Testis (tissue), 3 donors: ENCODE measurements around the gene NPR2. TPM values are rescaled to one million over a fixed set of nuclear protein-coding genes. Genes with fewer than 3 reads are reported as not detected.

Experiments used
- DNase-seq: peaks from one replicate; pipeline ENCODE4 v3.0.0-alpha.2; 2019
- H3K27ac ChIP-seq, 2 donors: fragments of 200-600 bp; sonication (generic); one replicate each; pipeline ENCODE4 v1.5.1; 2019
- H3K27me3 ChIP-seq: fragments of 200-600 bp; sonication (generic); one replicate; pipeline ENCODE4 v1.5.1; 2019
- H3K36me3 ChIP-seq: fragments of 200-600 bp; sonication (generic); one replicate; pipeline ENCODE4 v1.5.1; 2017; ENCODE audit warnings: low read depth; ENCODE audit errors: missing control alignments
- H3K4me1 ChIP-seq: fragments of 200-600 bp; sonication (generic); one replicate; pipeline ENCODE4 v1.5.1; 2019
- H3K4me3 ChIP-seq, 2 donors: fragments of 200-600 bp; sonication (generic); one replicate each; pipeline ENCODE4 v1.5.1; 2017 to 2019
- H3K9me3 ChIP-seq: fragments of 200-600 bp; sonication (generic); one replicate; pipeline ENCODE4 v1.5.1; 2017
- CTCF ChIP-seq, 3 experiments: fragments of 450-650 bp in 2 of 3; fragments of 200-600 bp in 1 of 3; sonication (generic) in 1 of 3; IDR thresholded peaks; one replicate each; pipeline ENCODE4 v1.5.1; 2016 to 2019; ENCODE audit warnings: antibody characterized with exemption in 3 of 3, mild to moderate bottlenecking in 2 of 3, moderate library complexity in 1 of 3
- POLR2A ChIP-seq: fragments of 450-650 bp; IDR thresholded peaks from one replicate; pipeline ENCODE4 v1.6.1; 2017; ENCODE audit warnings: antibody characterized with exemption, mild to moderate bottlenecking, moderate library complexity
- WGBS, 2 donors: methylation state at CpG; one replicate each; pipeline ENCODE4 v1.1.5; 2018; 5-methylcytosine and 5-hydroxymethylcytosine counted together
- intact Hi-C: fragments of 100-400 bp; cut with DNase I; formaldehyde crosslinking; loops from one replicate; pipeline ENCODE4 v1.15.1; 2023; ENCODE audit warnings: low total_unique reads
- polyA plus RNA-seq: library from polyadenylated mRNA; stranded (reverse); fragments of 350-450 nt; fragmentation: Illumina TruSeq; extraction: RNeasy Lipid Tissue Mini Kit (QIAGEN cat#74804); gene quantifications from one replicate; pipeline ENCODE4 v1.2.3, GENCODE V29; 2014; ENCODE audit warnings: low read depth, low replicate concordance; ENCODE audit not compliant: insufficient read depth
- total RNA-seq, 2 donors: library from RNA; depleted of rRNA; stranded (reverse); fragments of >200 nt; gene quantifications; one replicate each; pipeline ENCODE4 v1.2.3, GENCODE V29; 2016

NPR2 gene
- total and polyA plus RNA-seq, 3 donors from 2014 or later, result 16.1 to 23.4 (median 18.5) TPM

- Histone ChIP-seq H3K27me3 (no peaks in the 10 kb centered on the region), H3K9me3 (no peaks in the 10 kb centered on the region), H3K36me3 (no peaks in the 10 kb centered on the region), H3K27ac (peak overlapping the region; percentile 6 to 80), H3K4me1 (peaks cover 33% of the 10 kb centered on the region), H3K4me3 (peak overlapping the region; percentile 84 to 97)
- TF ChIP-seq POLR2A, result no peak
- TF ChIP-seq CTCF (IDR thresholded peaks at IDR 0.05), result no peak
- intact Hi-C loops, result no loop called here
- 4% methylated on average over 15 to 19 of the region's 19 CpGs for WGBS, 2 donors
- DNase-seq, result peak; percentile 45
Observed at GRCh38 chr9:35749515-35750255, 41.7 kb upstream of the NPR2 start.

DNA sequence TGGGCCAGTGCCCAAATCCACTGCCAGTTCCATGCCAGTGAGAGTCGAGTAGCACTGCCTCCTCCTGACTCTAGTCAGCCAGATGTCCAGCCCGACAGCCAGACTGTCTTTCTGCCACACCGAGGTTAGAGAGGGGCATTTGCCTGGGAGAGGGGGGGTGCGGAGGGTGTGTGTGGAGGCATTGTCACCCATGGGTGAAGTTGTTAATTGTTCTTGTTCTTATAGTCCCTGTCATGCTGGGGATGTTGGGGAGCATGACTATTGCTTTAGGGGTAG, 41.2 kb upstream of the NPR2 start:
- 55 to 61% methylated on average over 4 of the region's 4 CpGs for WGBS, 2 donors
- TF ChIP-seq CTCF (IDR thresholded peaks at IDR 0.05) (no peak), POLR2A (no peak)
- intact Hi-C loops, result no loop called here
- Histone ChIP-seq H3K4me1 (peaks cover 33% of the 10 kb centered on the region), H3K4me3 (no peak overlapping the region), H3K27ac (no peak overlapping the region), H3K36me3 (no peaks in the 10 kb centered on the region), H3K9me3 (no peaks in the 10 kb centered on the region), H3K27me3 (no peaks in the 10 kb centered on the region)
- no peak for DNase-seq

DNA sequence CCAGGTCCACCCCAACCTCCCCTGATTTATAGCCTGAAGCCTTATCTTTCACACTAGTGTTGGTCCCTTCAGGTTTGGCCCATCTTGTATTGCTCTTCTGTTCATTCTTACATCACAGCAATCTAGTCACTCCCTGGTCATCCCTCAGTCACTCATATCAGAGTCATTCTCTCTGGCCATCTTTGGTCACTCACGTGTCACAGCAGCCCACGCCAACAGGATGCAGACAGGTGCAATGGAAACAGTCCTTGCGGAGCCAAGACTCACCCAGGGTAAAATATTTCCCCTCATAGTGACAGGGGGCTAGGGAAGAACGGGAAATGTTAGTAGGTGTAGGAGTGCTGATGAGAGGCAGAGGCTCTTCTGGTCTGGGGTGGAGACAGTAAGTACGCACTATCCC, 37.9 kb upstream of the NPR2 start:
- H3K36me3 ChIP-seq, result no peaks in the 10 kb centered on the region
- WGBS, 2 donors, result 90 to 91% methylated on average over 5 of the region's 5 CpGs
- intact Hi-C loops, result no loop called here
- no peak overlapping the region for H3K27ac ChIP-seq
- H3K27me3 ChIP-seq, result no peaks in the 10 kb centered on the region
- H3K9me3 ChIP-seq, result no peaks in the 10 kb centered on the region
- no peak for DNase-seq
- no peak overlapping the region for H3K4me3 ChIP-seq
- TF ChIP-seq POLR2A, result no peak
- TF ChIP-seq CTCF (IDR thresholded peaks at IDR 0.05), result no peak
- H3K4me1 ChIP-seq, result peaks cover 20% of the 10 kb centered on the region

GRCh38 chr9:35754264-35754663, 37.1 kb upstream of the NPR2 start, which contains the start of gene MSMP:
MSMP (minus strand) TSS chr9:35754276; CDS start chr9:35754129, 147 bp downstream.
- intact Hi-C loops, result no loop called here
- Histone ChIP-seq H3K4me1 (peaks cover 20% of the 10 kb centered on the region), H3K36me3 (no peaks in the 10 kb centered on the region), H3K27ac (no peak within 1 kb of the TSS), H3K4me3 (no peak within 1 kb of the TSS), H3K27me3 (no peaks in the 10 kb centered on the region), H3K9me3 (no peaks in the 10 kb centered on the region)
- TF ChIP-seq CTCF (IDR thresholded peaks at IDR 0.05) (no peak), POLR2A (no peak)
- WGBS, 2 donors, result 44 to 49% methylated on average over 1 to 3 of the region's 3 CpGs
- DNase-seq, result no peak

DNA sequence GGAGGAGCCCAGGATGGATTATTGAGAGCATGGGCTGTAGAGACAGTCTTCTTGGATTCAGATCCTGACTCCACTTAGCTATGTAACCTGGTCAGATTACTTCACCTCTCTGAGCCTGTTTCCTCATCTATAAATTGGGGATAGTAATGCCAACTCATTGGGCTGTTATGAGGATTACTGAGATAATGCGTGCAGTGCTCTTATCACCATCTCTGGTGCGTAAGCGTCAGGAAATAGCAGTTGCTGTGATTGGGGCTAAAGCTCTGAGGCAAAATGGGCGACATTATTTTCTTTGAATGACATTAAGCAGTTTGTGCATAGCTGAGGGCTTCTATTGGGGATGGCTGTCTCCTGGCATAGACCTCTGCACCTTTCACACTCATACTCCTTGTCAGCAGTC, 36.3 kb upstream of the NPR2 start:
- H3K9me3 ChIP-seq, result no peaks in the 10 kb centered on the region
- TF ChIP-seq CTCF (IDR thresholded peaks at IDR 0.05) (no peak), POLR2A (no peak)
- 88 to 92% methylated on average over 4 of the region's 4 CpGs for WGBS, 2 donors
- no peak overlapping the region for H3K4me3 ChIP-seq
- intact Hi-C loops, result no loop called here
- no peaks in the 10 kb centered on the region for H3K27me3 ChIP-seq
- H3K27ac ChIP-seq, result no peak overlapping the region
- H3K4me1 ChIP-seq, result peaks cover 16% of the 10 kb centered on the region
- no peaks in the 10 kb centered on the region for H3K36me3 ChIP-seq
- DNase-seq, result no peak
